ENCODE measurements around the gene WRAP53. TPM values are rescaled to one million over a fixed set of nuclear protein-coding genes. Genes with fewer than 3 reads are reported as not detected.

Gene WRAP53
- total RNA-seq, 3 donors from 2014 or later: 5.1 to 9.9 (median 5.8) TPM

GRCh38 chr17:7710301-7710700, 22.0 kb downstream of the WRAP53 start:
- ATAC-seq (no peak), DNase-seq (no peak)
- H3K4me3 ChIP-seq: no peak overlapping the region
- TF ChIP-seq CTCF (IDR thresholded peaks at IDR 0.05): no peak
- H3K9me3 ChIP-seq: no peaks in the 10 kb centered on the region
- H3K4me1 ChIP-seq (ENCODE audit: low read depth): no peaks in the 10 kb centered on the region
- intact Hi-C loops (cut with DNase I, micrococcal nuclease): no loop called here
- H3K36me3 ChIP-seq (ENCODE audit: low read depth): no peaks in the 10 kb centered on the region

- peaks cover under 1% of the 10 kb centered on the region for H3K4me1 ChIP-seq (ENCODE audit: low read depth)
- H3K9me3 ChIP-seq: no peaks in the 10 kb centered on the region
- DNase-seq (no peak), ATAC-seq (no peak)
- H3K4me3 ChIP-seq: no peak overlapping the region
- intact Hi-C loops (cut with DNase I, micrococcal nuclease): no loop called here
- no peak for TF ChIP-seq CTCF (IDR thresholded peaks at IDR 0.05)
- no peaks in the 10 kb centered on the region for H3K36me3 ChIP-seq (ENCODE audit: low read depth)
Measured at GRCh38 chr17:7711051-7711755, 22.9 kb downstream of the WRAP53 start.

- TF ChIP-seq CTCF (IDR thresholded peaks at IDR 0.05): no peak
- Histone ChIP-seq H3K36me3 (ENCODE audit: low read depth) (no peaks in the 10 kb centered on the region), H3K4me1 (ENCODE audit: low read depth) (peaks cover 11% of the 10 kb centered on the region), H3K4me3 (no peak overlapping the region), H3K9me3 (no peaks in the 10 kb centered on the region)
- ATAC-seq (no peak), DNase-seq (no peak)
- intact Hi-C loops (cut with DNase I, micrococcal nuclease): no loop called here
Measured at GRCh38 chr17:7712111-7712771, 24.0 kb downstream of the WRAP53 start.

GRCh38 chr17:7713782-7714181, 25.5 kb downstream of the WRAP53 start:
- H3K36me3 ChIP-seq (ENCODE audit: low read depth): no peaks in the 10 kb centered on the region
- no peak for TF ChIP-seq CTCF (IDR thresholded peaks at IDR 0.05)
- intact Hi-C loops (cut with DNase I, micrococcal nuclease): no loop called here
- ATAC-seq (no peak), DNase-seq (no peak)
- H3K4me3 ChIP-seq: no peak overlapping the region
- H3K4me1 ChIP-seq (ENCODE audit: low read depth): peaks cover 14% of the 10 kb centered on the region
- H3K9me3 ChIP-seq: no peaks in the 10 kb centered on the region

- DNase-seq (no peak), ATAC-seq (no peak)
- H3K4me1 ChIP-seq (ENCODE audit: low read depth): peaks cover 14% of the 10 kb centered on the region
- intact Hi-C loops (cut with DNase I, micrococcal nuclease): no loop called here
- no peak overlapping the region for H3K4me3 ChIP-seq
- no peaks in the 10 kb centered on the region for H3K9me3 ChIP-seq
- no peaks in the 10 kb centered on the region for H3K36me3 ChIP-seq (ENCODE audit: low read depth)
- no peak for TF ChIP-seq CTCF (IDR thresholded peaks at IDR 0.05)
Measured at GRCh38 chr17:7714721-7715594, 26.7 kb downstream of the WRAP53 start.

All from mucosa of descending colon (tissue), 3 donors.